ENCODE data around the gene CEPT1. TPM values are rescaled to one million over a fixed set of nuclear protein-coding genes. Genes with fewer than 3 reads are reported as not detected.

CEPT1 gene
- total and polyA plus RNA-seq, 2 experiments from 2014 or later, result 22.3 to 51.7 TPM

- no peaks in the 10 kb centered on the region for H3K9me3 ChIP-seq (ENCODE audit: low read depth)
- no peak overlapping the region for H3K4me2 ChIP-seq
- no peaks in the 10 kb centered on the region for H3K4me1 ChIP-seq (ENCODE audit: insufficient read depth)
- no peaks in the 10 kb centered on the region for H3K27me3 ChIP-seq
- no peak for DNase-seq (ENCODE audit: low spot score)
- no peak overlapping the region for H2AFZ ChIP-seq
- no peaks in the 10 kb centered on the region for H3K9me2 ChIP-seq (replicated peaks; ENCODE audit: insufficient read depth)
- H3K4me3 ChIP-seq, result no peak overlapping the region
- H3K79me2 ChIP-seq, result no peaks in the 10 kb centered on the region
- WGBS (ENCODE audit: low lambda C conversion rate, missing lambda C conversion rate), result 91% methylated on average over 3 of the region's 3 CpGs
- H3K36me3 ChIP-seq (replicated peaks; ENCODE audit: insufficient read depth, low read depth), result no peaks in the 10 kb centered on the region
- H4K20me1 ChIP-seq (ENCODE audit: insufficient read depth, poor library complexity, severe bottlenecking), result no peaks in the 10 kb centered on the region
- no peak for TF ChIP-seq EZH2 (IDR thresholded peaks at IDR 0.05; ENCODE audit: borderline replicate concordance)
- TF ChIP-seq, protein P1, sequence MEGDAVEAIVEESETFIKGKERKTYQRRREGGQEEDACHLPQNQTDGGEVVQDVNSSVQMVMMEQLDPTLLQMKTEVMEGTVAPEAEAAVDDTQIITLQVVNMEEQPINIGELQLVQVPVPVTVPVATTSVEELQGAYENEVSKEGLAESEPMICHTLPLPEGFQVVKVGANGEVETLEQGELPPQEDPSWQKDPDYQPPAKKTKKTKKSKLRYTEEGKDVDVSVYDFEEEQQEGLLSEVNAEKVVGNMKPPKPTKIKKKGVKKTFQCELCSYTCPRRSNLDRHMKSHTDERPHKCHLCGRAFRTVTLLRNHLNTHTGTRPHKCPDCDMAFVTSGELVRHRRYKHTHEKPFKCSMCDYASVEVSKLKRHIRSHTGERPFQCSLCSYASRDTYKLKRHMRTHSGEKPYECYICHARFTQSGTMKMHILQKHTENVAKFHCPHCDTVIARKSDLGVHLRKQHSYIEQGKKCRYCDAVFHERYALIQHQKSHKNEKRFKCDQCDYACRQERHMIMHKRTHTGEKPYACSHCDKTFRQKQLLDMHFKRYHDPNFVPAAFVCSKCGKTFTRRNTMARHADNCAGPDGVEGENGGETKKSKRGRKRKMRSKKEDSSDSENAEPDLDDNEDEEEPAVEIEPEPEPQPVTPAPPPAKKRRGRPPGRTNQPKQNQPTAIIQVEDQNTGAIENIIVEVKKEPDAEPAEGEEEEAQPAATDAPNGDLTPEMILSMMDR (IDR thresholded peaks at IDR 0.05; ENCODE audit: poor library complexity), result no peak
- TF ChIP-seq EZH2phosphoT487 (IDR thresholded peaks at IDR 0.05; ENCODE audit: low read depth, severe bottlenecking, unreplicated experiment), result no peak
- no peak overlapping the region for H3K27ac ChIP-seq
These were observed 11.9 kb upstream of the CEPT1 start for GRCh38 chr1:111127923-111128643.

DNA sequence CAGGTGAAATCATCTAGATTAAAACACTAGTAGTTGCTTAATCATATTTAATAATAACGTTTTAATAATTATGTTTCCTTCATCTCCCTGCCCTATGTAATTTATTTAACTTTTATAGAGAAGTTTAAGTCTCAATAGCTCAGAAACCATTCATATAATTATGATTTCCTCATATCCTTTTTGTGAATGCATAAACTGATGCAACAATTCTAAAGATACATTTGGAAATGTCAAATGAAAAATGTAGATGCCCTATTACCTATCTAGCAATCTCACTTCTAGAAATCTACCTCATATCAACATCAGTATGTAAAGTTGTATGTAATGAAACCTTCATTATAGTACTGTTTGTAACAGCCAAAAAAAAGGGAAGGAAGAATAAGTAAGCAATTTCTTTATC is 10.6 kb upstream of the CEPT1 start:
- TF ChIP-seq EZH2 (IDR thresholded peaks at IDR 0.05; ENCODE audit: borderline replicate concordance), result no peak
- TF ChIP-seq, protein P1 (IDR thresholded peaks at IDR 0.05; ENCODE audit: poor library complexity), result no peak
- TF ChIP-seq EZH2phosphoT487 (IDR thresholded peaks at IDR 0.05; ENCODE audit: low read depth, severe bottlenecking, unreplicated experiment), result no peak
- H3K36me3 ChIP-seq (replicated peaks; ENCODE audit: insufficient read depth, low read depth), result no peaks in the 10 kb centered on the region
- no peaks in the 10 kb centered on the region for H3K79me2 ChIP-seq
- no peaks in the 10 kb centered on the region for H3K9me3 ChIP-seq (ENCODE audit: low read depth)
- H3K9me2 ChIP-seq (replicated peaks; ENCODE audit: insufficient read depth), result no peaks in the 10 kb centered on the region
- H3K4me1 ChIP-seq (ENCODE audit: insufficient read depth), result no peaks in the 10 kb centered on the region
- no peaks in the 10 kb centered on the region for H4K20me1 ChIP-seq (ENCODE audit: insufficient read depth, poor library complexity, severe bottlenecking)
- no peak for DNase-seq (ENCODE audit: low spot score)
- 72% methylated on average over 1 of the region's 1 CpG for WGBS (ENCODE audit: low lambda C conversion rate, missing lambda C conversion rate)
- no peak overlapping the region for H3K4me2 ChIP-seq
- no peak overlapping the region for H2AFZ ChIP-seq
- H3K27ac ChIP-seq, result no peak overlapping the region
- H3K4me3 ChIP-seq, result no peak overlapping the region
- no peaks in the 10 kb centered on the region for H3K27me3 ChIP-seq

- no peaks in the 10 kb centered on the region for H3K79me2 ChIP-seq
- WGBS (ENCODE audit: low lambda C conversion rate, missing lambda C conversion rate), result 86% methylated on average over 4 of the region's 4 CpGs
- H3K4me1 ChIP-seq (ENCODE audit: insufficient read depth), result no peaks in the 10 kb centered on the region
- H3K27me3 ChIP-seq, result no peaks in the 10 kb centered on the region
- H3K9me3 ChIP-seq (ENCODE audit: low read depth), result no peaks in the 10 kb centered on the region
- H3K4me2 ChIP-seq, result no peak overlapping the region
- no peak overlapping the region for H2AFZ ChIP-seq
- H3K27ac ChIP-seq, result no peak overlapping the region
- H3K36me3 ChIP-seq (replicated peaks; ENCODE audit: insufficient read depth, low read depth), result no peaks in the 10 kb centered on the region
- H4K20me1 ChIP-seq (ENCODE audit: insufficient read depth, poor library complexity, severe bottlenecking), result no peaks in the 10 kb centered on the region
- H3K4me3 ChIP-seq, result no peak overlapping the region
- no peak for DNase-seq (ENCODE audit: low spot score)
- no peak for TF ChIP-seq EZH2phosphoT487 (IDR thresholded peaks at IDR 0.05; ENCODE audit: low read depth, severe bottlenecking, unreplicated experiment)
- TF ChIP-seq, protein P1 (IDR thresholded peaks at IDR 0.05; ENCODE audit: poor library complexity), result no peak
- TF ChIP-seq EZH2 (IDR thresholded peaks at IDR 0.05; ENCODE audit: borderline replicate concordance), result no peak
- no peaks in the 10 kb centered on the region for H3K9me2 ChIP-seq (replicated peaks; ENCODE audit: insufficient read depth)
These were observed 8.3 kb upstream of the CEPT1 start for GRCh38 chr1:111131693-111132092.

All from hepatocyte (in vitro differentiated cells).